GM23338 (cell line): Measurements from ENCODE around the gene SLX9.

ENCODE experiments used
- CREB1 ChIP-seq: fragments of 250-450 bp; sonication (Bioruptor Pico); IDR thresholded peaks from 2 replicates; pipeline ENCODE4 v1.5.0; 2020; ENCODE audit warnings: low read depth, mild to moderate bottlenecking, moderate library complexity
- EZH2 ChIP-seq: fragments of 200-600 bp; sonication (generic); IDR thresholded peaks from one replicate; pipeline ENCODE4 v1.8.0; 2017; ENCODE audit warnings: antibody characterized with exemption, mild to moderate bottlenecking, low read depth; ENCODE audit not compliant: unreplicated experiment
- EZH2phosphoT487 ChIP-seq: fragments of 200-600 bp; sonication (generic); IDR thresholded peaks from one replicate; pipeline ENCODE4 v1.8.1; 2018; ENCODE audit warnings: antibody characterized with exemption; ENCODE audit not compliant: unreplicated experiment
- NANOG ChIP-seq: IDR thresholded peaks from 2 replicates; pipeline ENCODE4 v1.6.1; 2016; ENCODE audit warnings: antibody characterized with exemption, borderline replicate concordance
- POLR2AphosphoS5 ChIP-seq: IDR thresholded peaks from 2 replicates; pipeline ENCODE4 v1.6.1; 2016; ENCODE audit warnings: antibody characterized with exemption, low read depth
- STAT1 ChIP-seq: IDR thresholded peaks from one replicate; pipeline ENCODE4 v1.6.1; 2016; ENCODE audit warnings: antibody characterized with exemption; ENCODE audit not compliant: unreplicated experiment
- TF ChIP-seq, protein P1 (sequence below), 2 experiments: fragments of 200-600 bp in 1 of 2; sonication (generic) in 1 of 2; conservative IDR thresholded peaks; 2 replicates each; pipeline versions ENCODE4 v1.5.1 to v1.6.1; 2016 to 2017; ENCODE audit warnings: antibody characterized with exemption in 2 of 2, low read depth in 2 of 2, mild to moderate bottlenecking in 2 of 2, moderate library complexity in 1 of 2
- TF ChIP-seq, protein P2 (sequence below): IDR thresholded peaks from 2 replicates; pipeline ENCODE4 v1.6.1; 2016; ENCODE audit warnings: antibody characterized with exemption
- TF ChIP-seq, protein P3 (sequence below): IDR thresholded peaks from one replicate; pipeline ENCODE4 v1.6.1; 2018; ENCODE audit warnings: antibody characterized with exemption; ENCODE audit not compliant: unreplicated experiment
- TF ChIP-seq, protein P4 (sequence below): fragments of 250-450 bp; sonication (Bioruptor Pico); IDR thresholded peaks from 2 replicates; pipeline ENCODE4 v1.5.0; 2020; ENCODE audit warnings: mild to moderate bottlenecking, moderate library complexity

DNA sequence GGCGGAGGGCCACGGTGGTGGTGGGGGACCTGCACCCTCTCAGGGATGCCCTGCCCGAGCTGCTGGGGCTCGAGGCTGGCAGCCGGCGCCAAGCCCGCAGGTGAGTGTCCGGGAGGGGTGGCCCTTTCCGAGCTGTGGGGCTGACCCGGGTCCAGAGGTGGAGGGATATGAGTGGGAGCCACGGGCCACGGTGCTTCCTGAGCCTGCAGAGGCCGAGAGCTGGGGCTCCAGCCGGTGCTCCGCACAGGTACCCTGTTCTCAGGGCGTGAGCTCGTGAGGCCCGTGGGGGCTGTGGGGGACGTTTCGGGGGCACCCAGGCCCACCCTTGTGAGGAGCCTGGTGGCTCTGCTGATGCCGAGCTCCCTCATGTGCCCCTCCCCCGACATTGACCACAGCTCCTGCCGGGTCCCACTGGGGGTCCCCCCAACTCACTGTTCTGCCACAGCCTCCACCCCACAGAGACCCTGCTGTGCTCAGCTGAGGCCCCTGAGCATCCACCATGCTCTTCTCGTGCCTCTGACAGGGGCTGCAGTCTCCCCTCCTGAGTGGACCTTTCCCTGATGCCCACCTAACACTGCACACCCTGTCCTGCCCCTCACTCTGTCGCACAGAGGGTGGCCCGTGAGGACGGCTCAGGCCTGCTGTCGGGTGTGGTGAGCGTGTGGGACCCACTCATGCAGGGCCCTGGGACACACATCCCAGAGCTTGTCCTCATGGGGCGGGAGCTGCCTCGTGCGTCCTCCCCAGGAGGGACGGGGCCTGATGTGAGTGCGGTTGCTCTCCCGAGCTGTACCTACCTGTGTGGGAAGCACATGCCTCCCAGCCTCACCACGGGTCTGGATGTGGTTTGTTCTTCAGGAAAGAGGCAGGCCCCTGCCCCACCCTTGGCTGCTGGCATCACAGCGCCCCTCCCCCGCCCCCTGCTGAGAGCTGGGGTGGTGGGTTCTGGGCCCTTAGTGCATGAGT lies 27.5 kb downstream of the SLX9 start:
- TF ChIP-seq, protein P1, sequence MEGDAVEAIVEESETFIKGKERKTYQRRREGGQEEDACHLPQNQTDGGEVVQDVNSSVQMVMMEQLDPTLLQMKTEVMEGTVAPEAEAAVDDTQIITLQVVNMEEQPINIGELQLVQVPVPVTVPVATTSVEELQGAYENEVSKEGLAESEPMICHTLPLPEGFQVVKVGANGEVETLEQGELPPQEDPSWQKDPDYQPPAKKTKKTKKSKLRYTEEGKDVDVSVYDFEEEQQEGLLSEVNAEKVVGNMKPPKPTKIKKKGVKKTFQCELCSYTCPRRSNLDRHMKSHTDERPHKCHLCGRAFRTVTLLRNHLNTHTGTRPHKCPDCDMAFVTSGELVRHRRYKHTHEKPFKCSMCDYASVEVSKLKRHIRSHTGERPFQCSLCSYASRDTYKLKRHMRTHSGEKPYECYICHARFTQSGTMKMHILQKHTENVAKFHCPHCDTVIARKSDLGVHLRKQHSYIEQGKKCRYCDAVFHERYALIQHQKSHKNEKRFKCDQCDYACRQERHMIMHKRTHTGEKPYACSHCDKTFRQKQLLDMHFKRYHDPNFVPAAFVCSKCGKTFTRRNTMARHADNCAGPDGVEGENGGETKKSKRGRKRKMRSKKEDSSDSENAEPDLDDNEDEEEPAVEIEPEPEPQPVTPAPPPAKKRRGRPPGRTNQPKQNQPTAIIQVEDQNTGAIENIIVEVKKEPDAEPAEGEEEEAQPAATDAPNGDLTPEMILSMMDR (conservative IDR thresholded peaks at IDR 0.05; ENCODE audit: low read depth in 2 of 2): no peak
- TF ChIP-seq EZH2 (no peak), POLR2AphosphoS5 (no peak), EZH2phosphoT487 (no peak), NANOG (no peak), STAT1 (no peak), CREB1 (CRISPR knock-in tag) (no peak)
- TF ChIP-seq, protein P2, sequence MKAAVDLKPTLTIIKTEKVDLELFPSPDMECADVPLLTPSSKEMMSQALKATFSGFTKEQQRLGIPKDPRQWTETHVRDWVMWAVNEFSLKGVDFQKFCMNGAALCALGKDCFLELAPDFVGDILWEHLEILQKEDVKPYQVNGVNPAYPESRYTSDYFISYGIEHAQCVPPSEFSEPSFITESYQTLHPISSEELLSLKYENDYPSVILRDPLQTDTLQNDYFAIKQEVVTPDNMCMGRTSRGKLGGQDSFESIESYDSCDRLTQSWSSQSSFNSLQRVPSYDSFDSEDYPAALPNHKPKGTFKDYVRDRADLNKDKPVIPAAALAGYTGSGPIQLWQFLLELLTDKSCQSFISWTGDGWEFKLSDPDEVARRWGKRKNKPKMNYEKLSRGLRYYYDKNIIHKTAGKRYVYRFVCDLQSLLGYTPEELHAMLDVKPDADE: no peak
- TF ChIP-seq, protein P3, sequence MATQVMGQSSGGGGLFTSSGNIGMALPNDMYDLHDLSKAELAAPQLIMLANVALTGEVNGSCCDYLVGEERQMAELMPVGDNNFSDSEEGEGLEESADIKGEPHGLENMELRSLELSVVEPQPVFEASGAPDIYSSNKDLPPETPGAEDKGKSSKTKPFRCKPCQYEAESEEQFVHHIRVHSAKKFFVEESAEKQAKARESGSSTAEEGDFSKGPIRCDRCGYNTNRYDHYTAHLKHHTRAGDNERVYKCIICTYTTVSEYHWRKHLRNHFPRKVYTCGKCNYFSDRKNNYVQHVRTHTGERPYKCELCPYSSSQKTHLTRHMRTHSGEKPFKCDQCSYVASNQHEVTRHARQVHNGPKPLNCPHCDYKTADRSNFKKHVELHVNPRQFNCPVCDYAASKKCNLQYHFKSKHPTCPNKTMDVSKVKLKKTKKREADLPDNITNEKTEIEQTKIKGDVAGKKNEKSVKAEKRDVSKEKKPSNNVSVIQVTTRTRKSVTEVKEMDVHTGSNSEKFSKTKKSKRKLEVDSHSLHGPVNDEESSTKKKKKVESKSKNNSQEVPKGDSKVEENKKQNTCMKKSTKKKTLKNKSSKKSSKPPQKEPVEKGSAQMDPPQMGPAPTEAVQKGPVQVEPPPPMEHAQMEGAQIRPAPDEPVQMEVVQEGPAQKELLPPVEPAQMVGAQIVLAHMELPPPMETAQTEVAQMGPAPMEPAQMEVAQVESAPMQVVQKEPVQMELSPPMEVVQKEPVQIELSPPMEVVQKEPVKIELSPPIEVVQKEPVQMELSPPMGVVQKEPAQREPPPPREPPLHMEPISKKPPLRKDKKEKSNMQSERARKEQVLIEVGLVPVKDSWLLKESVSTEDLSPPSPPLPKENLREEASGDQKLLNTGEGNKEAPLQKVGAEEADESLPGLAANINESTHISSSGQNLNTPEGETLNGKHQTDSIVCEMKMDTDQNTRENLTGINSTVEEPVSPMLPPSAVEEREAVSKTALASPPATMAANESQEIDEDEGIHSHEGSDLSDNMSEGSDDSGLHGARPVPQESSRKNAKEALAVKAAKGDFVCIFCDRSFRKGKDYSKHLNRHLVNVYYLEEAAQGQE: no peak
- TF ChIP-seq, protein P4, sequence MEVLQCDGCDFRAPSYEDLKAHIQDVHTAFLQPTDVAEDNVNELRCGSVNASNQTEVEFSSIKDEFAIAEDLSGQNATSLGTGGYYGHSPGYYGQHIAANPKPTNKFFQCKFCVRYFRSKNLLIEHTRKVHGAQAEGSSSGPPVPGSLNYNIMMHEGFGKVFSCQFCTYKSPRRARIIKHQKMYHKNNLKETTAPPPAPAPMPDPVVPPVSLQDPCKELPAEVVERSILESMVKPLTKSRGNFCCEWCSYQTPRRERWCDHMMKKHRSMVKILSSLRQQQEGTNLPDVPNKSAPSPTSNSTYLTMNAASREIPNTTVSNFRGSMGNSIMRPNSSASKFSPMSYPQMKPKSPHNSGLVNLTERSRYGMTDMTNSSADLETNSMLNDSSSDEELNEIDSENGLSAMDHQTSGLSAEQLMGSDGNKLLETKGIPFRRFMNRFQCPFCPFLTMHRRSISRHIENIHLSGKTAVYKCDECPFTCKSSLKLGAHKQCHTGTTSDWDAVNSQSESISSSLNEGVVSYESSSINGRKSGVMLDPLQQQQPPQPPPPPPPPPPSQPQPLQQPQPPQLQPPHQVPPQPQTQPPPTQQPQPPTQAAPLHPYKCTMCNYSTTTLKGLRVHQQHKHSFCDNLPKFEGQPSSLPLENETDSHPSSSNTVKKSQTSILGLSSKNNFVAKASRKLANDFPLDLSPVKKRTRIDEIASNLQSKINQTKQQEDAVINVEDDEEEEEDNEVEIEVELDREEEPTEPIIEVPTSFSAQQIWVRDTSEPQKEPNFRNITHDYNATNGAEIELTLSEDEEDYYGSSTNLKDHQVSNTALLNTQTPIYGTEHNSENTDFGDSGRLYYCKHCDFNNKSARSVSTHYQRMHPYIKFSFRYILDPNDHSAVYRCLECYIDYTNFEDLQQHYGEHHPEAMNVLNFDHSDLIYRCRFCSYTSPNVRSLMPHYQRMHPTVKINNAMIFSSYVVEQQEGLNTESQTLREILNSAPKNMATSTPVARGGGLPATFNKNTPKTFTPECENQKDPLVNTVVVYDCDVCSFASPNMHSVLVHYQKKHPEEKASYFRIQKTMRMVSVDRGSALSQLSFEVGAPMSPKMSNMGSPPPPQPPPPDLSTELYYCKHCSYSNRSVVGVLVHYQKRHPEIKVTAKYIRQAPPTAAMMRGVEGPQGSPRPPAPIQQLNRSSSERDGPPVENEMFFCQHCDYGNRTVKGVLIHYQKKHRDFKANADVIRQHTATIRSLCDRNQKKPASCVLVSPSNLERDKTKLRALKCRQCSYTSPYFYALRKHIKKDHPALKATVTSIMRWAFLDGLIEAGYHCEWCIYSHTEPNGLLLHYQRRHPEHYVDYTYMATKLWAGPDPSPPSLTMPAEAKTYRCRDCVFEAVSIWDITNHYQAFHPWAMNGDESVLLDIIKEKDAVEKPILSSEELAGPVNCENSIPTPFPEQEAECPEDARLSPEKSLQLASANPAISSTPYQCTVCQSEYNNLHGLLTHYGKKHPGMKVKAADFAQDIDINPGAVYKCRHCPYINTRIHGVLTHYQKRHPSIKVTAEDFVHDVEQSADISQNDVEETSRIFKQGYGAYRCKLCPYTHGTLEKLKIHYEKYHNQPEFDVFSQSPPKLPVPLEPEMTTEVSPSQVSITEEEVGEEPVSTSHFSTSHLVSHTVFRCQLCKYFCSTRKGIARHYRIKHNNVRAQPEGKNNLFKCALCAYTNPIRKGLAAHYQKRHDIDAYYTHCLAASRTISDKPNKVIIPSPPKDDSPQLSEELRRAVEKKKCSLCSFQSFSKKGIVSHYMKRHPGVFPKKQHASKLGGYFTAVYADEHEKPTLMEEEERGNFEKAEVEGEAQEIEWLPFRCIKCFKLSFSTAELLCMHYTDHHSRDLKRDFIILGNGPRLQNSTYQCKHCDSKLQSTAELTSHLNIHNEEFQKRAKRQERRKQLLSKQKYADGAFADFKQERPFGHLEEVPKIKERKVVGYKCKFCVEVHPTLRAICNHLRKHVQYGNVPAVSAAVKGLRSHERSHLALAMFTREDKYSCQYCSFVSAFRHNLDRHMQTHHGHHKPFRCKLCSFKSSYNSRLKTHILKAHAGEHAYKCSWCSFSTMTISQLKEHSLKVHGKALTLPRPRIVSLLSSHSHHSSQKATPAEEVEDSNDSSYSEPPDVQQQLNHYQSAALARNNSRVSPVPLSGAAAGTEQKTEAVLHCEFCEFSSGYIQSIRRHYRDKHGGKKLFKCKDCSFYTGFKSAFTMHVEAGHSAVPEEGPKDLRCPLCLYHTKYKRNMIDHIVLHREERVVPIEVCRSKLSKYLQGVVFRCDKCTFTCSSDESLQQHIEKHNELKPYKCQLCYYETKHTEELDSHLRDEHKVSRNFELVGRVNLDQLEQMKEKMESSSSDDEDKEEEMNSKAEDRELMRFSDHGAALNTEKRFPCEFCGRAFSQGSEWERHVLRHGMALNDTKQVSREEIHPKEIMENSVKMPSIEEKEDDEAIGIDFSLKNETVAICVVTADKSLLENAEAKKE (CRISPR knock-in tag): no peak
